Bronchial epithelial cell (primary cell): ENCODE data around the gene BAHD1. TPM values are rescaled to one million over a fixed set of nuclear protein-coding genes. Genes with fewer than 3 reads are reported as not detected.
A peak's percentile ranks its signal among the peaks of the same experiment; 100 is the strongest.

Experiments
- DNase-seq: peaks from one replicate; pipeline ENCODE4 v3.0.0-alpha.2; 2010; ENCODE audit warnings: low read depth
- FAIRE-seq: peaks from 2 replicates; lab custom pipeline; 2011; peaks lifted over from hg19 to GRCh38; lab: Jason Lieb, UNC
- H3K27me3 ChIP-seq: 2 replicates; pipeline ENCODE4 v1.5.1; 2011; ENCODE audit warnings: low read length; ENCODE audit not compliant: control insufficient read depth, insufficient read depth
- H3K36me3 ChIP-seq: 2 replicates; pipeline ENCODE4 v1.5.1; 2011; ENCODE audit warnings: low read length; ENCODE audit not compliant: control insufficient read depth, insufficient read depth
- H3K4me3 ChIP-seq: 2 replicates; pipeline ENCODE4 v1.5.1; 2011; ENCODE audit warnings: mild to moderate bottlenecking, low read depth, low read length, control low read depth
- total RNA-seq: library from RNA; depleted of rRNA; stranded (reverse); fragments of >200 nt; gene quantifications from 2 replicates; pipeline ENCODE4 v1.2.1, GENCODE V29; 2014
- TF ChIP-seq, protein P1 (sequence below): IDR thresholded peaks from 2 replicates; pipeline ENCODE4 v1.5.1; 2011; ENCODE audit warnings: mild to moderate bottlenecking, moderate library complexity, low read length, control low read depth, inconsistent platforms; ENCODE audit not compliant: insufficient read depth, severe bottlenecking

Gene BAHD1
- total RNA-seq, 1 donor from 2014 or later, result 4.2 TPM

DNA sequence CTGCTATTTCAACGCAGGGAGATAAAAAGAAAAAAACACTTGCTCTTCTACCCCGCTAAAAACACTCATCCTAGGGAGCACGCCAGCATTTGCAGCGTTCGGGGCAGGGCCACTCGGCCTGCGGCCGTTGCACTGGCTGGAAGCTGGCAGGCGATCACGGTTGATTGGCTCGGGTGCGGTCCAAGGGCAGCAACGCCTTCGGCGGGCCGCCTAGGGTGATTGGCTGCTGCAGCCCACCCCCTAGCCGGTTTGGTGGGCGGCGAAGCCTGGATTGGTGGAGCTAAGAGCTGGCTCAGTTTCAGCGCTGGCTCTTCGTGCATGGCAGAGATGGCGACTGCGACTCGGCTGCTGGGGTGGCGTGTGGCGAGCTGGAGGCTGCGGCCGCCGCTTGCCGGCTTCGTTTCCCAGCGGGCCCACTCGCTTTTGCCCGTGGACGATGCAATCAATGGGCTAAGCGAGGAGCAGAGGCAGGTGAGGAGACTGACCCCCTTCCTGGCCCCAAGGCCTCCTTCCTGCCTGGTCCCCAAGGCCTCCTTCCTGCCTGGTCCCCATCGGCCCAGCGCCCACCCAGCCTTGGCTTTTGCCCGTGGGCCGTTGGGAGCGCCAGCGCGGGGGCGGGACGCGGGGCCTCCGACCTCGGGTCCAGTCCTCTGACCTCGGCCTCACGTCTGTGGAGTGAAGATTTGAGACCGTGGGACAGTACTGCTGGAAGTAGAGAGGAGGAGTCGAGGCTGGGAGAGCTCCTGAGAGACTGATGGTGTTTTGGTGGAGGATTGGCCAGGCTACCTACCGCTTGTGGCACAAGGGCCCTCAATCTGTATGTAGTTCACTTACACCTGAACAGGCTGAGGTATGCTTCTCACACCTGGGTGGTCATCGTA, 35.0 kb upstream of the BAHD1 start, which contains the start of gene IVD:
Gene IVD (plus strand): TSS at position 295 of the 881 bp plus-strand sequence. CDS start 33 bp downstream, at position 328.
- no peak for FAIRE-seq

DNA sequence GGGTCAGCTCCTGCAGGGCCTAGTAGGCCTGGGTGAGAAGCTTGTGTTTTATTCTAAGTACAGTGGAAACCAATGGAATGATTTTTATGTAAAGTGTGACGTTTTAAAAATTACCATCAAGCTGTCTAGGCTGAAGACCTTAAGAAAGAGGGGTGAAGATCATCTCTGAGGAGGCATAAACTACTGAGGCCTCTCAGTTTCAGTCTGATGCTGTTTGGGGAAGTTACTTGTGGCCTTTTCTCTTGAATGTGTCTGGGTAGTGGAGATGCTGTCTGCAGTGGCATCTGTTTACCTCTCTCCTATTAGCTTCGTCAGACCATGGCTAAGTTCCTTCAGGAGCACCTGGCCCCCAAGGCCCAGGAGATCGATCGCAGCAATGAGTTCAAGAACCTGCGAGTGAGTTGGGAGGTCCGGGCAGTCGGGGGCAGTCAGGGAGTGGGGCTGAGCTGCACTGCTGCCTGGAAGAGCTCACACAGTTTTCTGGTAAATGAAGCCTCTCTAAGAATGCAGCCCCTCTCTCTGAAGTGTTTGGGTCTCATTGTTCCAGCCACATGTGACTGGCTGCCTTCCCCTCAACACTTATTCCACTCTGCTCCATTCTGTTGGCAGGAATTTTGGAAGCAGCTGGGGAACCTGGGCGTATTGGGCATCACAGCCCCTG, 33.3 kb upstream of the BAHD1 start:
- no peak for DNase-seq
- FAIRE-seq, result no peak
- Histone ChIP-seq H3K36me3 (peaks cover 10% of the 10 kb centered on the region), H3K4me3 (no peak overlapping the region), H3K27me3 (no peaks in the 10 kb centered on the region)
- TF ChIP-seq, protein P1, sequence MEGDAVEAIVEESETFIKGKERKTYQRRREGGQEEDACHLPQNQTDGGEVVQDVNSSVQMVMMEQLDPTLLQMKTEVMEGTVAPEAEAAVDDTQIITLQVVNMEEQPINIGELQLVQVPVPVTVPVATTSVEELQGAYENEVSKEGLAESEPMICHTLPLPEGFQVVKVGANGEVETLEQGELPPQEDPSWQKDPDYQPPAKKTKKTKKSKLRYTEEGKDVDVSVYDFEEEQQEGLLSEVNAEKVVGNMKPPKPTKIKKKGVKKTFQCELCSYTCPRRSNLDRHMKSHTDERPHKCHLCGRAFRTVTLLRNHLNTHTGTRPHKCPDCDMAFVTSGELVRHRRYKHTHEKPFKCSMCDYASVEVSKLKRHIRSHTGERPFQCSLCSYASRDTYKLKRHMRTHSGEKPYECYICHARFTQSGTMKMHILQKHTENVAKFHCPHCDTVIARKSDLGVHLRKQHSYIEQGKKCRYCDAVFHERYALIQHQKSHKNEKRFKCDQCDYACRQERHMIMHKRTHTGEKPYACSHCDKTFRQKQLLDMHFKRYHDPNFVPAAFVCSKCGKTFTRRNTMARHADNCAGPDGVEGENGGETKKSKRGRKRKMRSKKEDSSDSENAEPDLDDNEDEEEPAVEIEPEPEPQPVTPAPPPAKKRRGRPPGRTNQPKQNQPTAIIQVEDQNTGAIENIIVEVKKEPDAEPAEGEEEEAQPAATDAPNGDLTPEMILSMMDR, result no peak

More for the DNA sequence above, 35.0 kb upstream of the BAHD1 start, which contains the start of gene IVD:
- no peaks in the 10 kb centered on the region for H3K27me3 ChIP-seq
- H3K36me3 ChIP-seq, result peaks cover 3% of the 10 kb centered on the region
- peak; percentile 85 for DNase-seq
- H3K4me3 ChIP-seq, result peak within 1 kb of the TSS; percentile 49
- TF ChIP-seq, protein P1, result no peak

DNA sequence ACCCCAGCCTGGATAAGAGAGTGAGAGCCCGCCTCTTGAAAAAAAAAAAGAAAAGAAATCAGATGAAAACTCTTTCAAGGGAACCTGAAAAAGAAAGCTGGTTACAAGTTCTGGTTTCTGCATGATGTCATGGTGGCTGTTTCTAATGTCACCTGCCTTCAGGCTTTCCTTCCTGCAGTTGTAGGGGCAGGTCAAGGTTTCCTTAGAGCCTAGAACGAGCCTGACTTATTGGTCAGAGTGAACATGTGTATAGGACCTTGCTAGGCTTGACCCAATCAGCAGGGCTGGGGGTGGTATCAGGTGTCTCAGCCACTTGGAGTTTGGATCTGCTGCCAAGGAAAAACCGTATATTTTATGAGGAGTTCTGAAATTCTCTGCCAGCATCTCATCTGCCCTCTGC, 31.4 kb upstream of the BAHD1 start:
- TF ChIP-seq, protein P1, result no peak
- H3K27me3 ChIP-seq, result no peaks in the 10 kb centered on the region
- DNase-seq (no peak), FAIRE-seq (no peak)
- H3K4me3 ChIP-seq, result no peak overlapping the region
- peaks cover 10% of the 10 kb centered on the region for H3K36me3 ChIP-seq

DNA sequence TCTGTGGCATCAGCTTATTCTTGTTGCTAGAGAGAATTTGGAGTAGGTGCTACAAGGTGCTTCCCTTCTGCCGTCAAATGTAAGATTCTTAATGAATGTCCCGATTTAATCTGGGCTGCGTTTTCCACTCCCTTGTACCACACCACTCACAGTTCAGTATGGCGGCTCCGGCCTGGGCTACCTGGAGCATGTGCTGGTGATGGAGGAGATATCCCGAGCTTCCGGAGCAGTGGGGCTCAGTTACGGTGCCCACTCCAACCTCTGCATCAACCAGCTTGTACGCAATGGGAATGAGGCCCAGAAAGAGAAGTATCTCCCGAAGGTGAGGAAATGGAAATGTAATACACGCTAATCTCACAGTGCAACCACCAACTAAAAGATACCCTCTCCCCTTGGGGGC, 30.3 kb upstream of the BAHD1 start:
- DNase-seq (no peak), FAIRE-seq (no peak)
- H3K27me3 ChIP-seq, result no peaks in the 10 kb centered on the region
- no peak overlapping the region for H3K4me3 ChIP-seq
- H3K36me3 ChIP-seq, result peaks cover 11% of the 10 kb centered on the region
- TF ChIP-seq, protein P1, result no peak

DNA sequence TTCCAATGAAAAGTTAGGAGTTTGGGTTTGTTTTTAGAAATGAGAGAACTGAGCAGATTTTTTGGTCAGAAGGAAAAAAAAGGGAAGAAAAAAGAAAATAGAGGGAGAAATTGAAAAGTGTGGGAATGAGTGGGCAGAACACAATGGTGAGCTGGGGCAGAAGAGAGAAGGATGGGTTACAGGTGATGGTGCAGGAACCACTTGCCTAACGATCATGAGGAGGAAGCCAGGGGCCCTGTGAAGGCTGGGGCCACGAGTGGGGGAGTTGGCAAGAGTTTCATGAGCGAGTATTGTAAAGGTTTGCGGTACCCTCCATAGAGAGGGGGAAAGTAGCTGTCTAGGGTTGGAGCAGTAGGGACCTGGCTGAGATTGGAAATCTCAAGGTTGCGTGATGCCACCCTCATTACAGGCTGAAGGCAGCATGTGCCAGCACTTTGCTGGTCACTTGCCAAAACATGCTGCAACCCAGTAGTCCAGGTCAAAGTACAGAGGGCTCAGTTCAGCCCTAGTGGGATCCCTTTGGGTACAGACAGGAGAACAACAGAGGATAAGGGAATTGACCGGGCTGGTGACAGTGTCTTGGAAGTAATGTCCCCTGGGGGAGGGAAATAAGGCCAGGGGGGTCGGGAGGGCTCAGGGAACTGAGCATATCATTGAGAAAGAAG, 28.5 kb upstream of the BAHD1 start:
- FAIRE-seq, result no peak
- no peak for DNase-seq
- Histone ChIP-seq H3K36me3 (peaks cover 18% of the 10 kb centered on the region), H3K27me3 (no peaks in the 10 kb centered on the region), H3K4me3 (no peak overlapping the region)
- TF ChIP-seq, protein P1, result no peak
